GM18861 (cell line): ENCODE results near the gene INPP5B.

Experiments
- ATAC-seq: cut with Tn5 transposase; IDR thresholded peaks from one replicate; pipeline ENCODE4 v1.9.1; 2021; ENCODE audit not compliant: unreplicated experiment

Gene INPP5B

GRCh38 chr1:37878071-37878470 is 68.8 kb downstream of the INPP5B start:
- ATAC-seq: no peak

DNA sequence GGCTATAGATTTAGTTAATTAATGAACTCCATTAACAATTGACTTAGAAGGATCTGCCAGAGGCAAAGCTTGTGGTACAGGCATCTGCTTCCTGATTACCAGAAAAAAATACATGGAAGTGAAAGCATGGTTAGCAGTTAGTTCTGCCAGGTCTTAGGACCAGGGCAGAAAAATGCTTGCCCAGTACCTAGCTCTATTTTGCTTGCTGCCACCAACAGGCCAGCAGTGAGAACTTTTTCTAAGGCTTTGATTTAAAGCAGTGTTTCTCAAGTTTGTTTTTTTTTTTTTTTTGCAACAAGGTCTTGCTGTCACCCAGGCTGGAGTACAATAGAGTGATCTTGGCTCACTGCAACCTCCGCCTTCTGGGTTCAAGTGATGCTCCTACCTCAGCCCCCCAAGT is 71.0 kb downstream of the INPP5B start:
- ATAC-seq: no peak

GRCh38 chr1:37872692-37873091 is 74.2 kb downstream of the INPP5B start:
- ATAC-seq: no peak

- ATAC-seq: no peak
Observed at GRCh38 chr1:37868466-37868865, 78.4 kb downstream of the INPP5B start.

GRCh38 chr1:37867784-37868183 is 79.1 kb downstream of the INPP5B start:
- ATAC-seq: no peak

DNA sequence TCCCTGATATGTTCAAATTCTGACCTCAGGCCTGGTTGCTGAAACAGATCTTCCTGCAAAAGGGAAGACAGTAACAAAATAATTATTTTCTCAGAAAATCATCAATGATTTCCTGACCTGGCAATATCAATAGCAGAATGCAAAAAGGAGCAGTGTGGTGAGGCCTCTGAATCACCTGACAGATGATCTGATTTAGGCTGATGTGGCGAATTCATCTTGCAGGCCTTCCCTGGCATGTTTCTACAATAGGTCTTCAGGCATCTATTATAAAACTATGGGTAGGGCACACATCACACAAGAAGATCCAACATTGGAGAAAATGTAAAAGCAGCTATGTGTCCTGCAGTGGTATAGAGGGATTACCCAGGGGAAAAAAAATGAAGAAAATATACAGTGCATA is 80.4 kb downstream of the INPP5B start:
- no peak for ATAC-seq

DNA sequence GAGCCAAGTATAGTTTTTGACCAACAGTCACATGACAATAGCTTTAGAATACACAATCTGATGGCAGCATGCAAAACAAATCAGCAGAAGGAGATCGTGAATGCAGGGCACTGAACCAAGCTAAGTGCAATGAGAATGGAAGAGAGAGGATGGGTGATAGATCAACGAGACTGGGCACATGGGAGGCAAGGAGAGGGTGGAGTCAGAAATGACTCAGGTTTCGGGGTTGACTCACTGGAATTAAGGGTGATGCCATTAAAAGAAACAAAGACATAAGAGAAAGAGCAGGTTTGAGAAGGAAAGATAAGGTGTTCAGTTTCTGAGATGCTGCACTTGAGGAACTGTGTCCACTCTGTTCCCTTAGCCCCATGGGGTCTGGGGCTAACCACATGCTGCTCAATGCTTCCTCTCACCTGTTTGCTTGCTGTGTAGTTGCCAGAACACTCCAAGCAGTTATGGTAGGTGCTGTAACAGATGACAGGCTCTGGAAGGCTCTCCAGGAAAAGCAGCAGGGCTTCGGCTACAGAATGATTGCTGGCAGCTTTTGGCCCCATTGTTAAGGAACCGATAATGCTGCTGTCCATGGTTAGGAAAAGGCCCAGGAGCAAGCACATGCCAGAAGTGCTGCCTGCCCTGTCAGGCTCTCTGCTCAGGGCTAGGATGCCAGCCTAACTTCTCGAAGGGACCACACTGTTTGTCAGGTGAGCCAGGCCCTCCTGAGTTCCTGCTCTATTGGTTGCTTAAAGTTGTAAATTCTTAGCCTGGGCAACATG is 81.3 kb downstream of the INPP5B start:
- no peak for ATAC-seq

GRCh38 chr1:37862330-37862729 is 84.5 kb downstream of the INPP5B start:
- no peak for ATAC-seq

GRCh38 chr1:37861151-37861550 is 85.7 kb downstream of the INPP5B start:
- ATAC-seq: no peak

DNA sequence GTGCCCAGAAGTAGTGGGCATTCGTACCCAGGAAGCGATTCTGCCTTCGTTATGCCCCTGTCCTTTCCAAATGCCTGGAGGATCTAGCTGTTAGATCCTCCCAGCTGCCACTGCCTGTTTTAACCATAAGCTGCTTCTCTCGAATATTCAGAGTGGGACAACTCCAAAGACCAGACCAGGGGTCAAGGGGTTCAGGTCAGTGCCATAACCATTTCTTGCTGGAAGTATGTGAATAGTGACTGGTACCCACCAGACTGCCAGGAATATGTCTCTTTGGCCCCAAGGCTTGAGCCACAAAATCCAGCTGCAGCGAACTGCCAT is 86.5 kb downstream of the INPP5B start:
- no peak for ATAC-seq

- ATAC-seq: peak; percentile 90
Observed at GRCh38 chr1:37859507-37860345, 87.1 kb downstream of the INPP5B start, which contains the start of gene MTF1. Gene MTF1 (minus strand): TSS chr1:37859592. CDS start chr1:37857658, 1,934 bp downstream.

DNA sequence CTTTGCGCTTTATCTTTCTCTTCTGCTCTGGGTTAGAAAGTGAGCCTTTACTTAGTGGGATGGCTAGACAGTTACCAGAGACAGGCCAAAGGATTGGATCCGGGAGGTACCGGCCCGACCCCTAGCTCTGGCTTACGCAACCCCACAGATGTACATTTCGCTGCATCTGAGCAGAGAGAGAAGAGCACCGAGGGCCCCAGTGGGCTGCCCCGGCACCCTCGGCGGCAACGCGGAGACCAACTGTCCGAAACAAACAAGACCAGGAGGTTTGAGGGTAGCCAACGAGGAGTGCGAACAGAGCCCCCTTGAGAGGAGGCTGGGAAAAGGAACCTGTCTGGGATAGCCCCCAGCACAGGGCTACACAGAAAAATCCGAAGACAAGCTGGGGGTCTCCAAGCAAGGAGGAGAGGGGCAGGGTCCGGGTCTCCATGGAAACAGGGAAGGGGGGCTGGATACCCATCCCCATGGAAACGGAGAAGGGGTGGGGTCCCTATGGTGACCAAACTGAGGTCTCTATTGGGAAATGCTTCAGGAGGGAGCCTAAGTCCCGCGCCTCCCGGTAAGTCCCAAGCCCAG is 87.8 kb downstream of the INPP5B start:
- peak; percentile 4 for ATAC-seq

DNA sequence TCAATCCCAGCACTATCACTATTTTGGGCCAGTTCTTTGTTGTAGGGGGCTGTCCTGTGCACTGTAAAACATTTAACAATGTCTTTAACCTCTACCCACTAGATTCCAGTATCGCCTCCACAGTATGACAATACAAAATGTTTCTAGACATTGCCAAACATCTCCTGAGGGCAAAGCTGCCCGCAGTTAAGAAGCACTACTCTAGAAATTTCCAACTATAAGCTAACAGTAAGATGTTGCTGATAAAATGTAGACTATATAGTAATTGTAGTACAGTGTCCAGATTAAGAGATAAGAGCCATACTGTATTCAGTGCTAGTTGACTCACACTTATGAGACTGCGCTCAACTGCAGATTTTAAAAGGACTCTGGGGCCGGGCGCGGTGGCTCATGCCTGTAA is 92.4 kb downstream of the INPP5B start:
- no peak for ATAC-seq

DNA sequence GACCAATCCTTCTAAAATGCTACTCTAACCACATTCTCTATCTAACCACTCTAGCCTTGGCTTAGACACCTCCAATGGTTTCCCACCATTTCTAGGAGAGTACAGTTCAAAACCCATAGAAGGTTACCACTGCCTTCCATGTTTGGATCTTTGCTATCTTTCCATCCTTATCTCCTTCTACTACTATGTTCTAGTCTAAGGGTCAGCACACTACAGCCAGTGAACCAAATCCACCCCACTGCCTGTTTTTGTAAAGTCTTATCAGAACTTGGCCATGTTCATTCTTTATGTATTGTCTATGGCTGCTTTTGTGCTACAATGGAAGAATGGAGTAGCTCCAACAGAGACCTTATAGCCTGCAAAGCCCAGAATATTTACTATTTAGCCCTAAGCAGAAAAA is 93.7 kb downstream of the INPP5B start:
- ATAC-seq: no peak

GRCh38 chr1:37851782-37852210 is 95.1 kb downstream of the INPP5B start:
- no peak for ATAC-seq

GRCh38 chr1:37851262-37851661 is 95.6 kb downstream of the INPP5B start:
- ATAC-seq: no peak

DNA sequence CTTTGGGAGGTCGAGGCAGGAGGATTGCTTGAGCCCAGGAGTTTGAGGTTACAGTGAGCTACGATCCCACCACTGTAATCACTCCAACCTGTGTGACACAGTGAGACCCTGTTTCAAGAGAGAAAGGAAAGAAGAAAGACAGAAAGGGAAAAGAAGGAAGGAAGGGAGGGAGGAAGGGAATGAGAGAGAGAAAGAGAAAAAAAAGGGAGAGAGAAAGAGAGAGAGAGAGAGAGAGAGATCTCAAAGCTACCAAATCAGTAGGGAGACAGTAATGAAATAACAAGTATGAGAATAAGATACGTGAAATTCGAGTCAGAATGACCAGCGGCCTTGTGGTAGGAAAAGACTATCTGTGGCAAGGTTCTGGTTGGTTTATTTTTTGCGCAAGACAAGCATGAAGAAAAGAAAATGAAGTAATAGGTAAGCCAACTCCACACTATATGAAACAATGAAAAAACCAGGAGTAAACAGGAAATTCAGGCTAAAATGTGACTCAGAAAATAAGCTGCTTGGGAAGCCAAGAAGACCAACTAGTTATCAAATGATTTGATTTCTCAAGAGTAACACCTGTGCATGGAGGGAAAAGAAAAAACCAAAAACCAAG is 96.4 kb downstream of the INPP5B start:
- no peak for ATAC-seq

DNA sequence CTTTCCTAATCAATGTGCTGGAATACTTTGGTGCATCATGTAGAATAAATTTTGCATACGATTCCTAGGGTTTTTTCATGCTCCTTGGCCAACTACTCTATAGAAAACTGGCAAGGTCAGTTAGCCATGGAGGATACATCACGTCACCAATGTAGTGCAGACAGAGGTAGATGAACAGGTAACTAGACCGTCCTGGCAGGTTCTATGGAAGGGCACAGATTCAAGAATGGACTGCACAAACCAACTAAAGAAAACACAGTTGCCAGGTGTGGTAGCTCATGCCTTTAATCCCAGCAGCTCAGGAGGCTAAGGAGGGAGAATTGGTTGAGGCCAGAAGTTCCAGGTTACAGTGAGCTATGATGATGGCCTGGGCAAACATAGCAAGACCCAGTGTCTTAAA is 97.4 kb downstream of the INPP5B start:
- ATAC-seq: no peak

DNA sequence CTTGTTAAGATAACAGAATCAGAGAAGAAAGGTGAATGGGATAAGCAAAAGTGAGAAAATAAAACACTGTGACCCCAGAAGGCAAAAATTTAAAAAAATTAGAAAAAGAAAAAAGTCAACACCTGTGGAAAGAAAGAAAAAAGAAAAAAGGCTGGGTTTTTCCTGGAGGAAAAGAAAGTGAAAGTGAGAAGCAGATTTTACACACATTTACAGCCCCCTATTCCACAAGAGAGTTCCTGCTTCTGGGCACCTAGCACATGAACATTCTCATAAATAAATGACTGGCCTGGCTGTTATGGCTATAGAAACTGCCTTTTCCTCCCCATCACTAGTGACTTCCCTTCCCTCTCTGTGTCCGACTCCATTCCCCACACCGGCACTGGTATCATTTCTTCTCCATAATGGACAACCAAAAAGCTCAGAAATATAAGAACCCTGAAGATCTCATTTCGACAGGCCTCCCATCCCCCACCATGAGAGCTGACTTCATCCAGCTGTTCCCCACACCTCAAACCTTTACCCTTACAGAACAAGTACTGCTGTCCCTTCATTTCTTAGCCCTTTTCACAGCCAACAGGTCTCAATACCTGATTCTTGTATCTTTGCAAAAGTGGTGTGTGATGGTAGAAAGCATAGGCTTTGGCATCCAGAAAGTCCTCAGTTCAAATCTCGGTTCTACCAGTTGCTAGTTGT is 100.1 kb downstream of the INPP5B start:
- ATAC-seq: no peak

DNA sequence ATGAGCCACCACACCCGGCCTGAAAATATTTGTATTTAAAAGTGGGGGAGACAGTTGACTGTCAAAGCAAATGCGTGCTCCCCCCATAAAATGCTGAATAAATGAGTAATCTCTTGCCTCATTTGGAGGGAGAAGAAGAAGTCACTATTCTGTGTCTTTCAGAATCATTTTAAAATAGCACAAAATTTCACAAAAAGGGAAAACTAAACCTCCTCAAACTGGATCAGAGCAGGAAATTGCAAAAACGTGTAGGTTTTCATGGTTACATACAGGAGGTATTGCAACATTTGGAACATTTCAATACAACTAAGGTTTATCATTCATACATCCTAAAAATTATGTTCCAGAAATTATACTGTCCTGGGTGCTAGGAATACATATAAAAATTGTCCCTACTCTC is 101.1 kb downstream of the INPP5B start:
- no peak for ATAC-seq

DNA sequence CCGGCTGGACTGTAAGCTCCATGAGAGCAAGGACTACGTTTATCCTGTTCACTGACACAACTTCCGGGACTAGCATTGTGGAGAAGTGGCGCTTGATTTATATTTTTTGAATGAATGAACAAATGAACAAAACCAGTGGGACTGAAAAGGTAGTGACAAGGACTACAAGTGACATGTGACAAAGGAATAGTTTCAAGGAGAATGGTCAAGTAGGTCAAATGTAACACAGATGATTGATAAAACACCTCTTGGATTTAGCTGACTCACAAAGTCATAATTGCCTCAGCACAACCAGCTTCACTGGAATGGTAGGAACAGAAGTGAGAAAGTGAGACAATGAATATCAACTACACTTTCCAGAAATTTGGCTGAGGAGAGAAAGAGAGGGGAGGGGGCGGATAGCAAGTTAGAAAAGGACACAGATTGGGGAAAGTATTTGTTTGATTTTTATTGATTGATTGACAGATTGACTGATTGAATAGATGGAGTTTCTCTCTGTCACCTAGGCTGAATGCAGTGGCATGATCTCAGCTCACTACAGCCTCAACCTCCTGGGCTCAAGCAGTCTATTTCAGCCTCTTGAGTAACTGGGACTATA is 101.7 kb downstream of the INPP5B start:
- ATAC-seq: no peak
